Inferior parietal cortex (tissue), 1 donor: ENCODE measurements around the gene CRYBA2.
A peak's percentile ranks its signal among the peaks of the same experiment; 100 is the strongest.

Experiments
- DNase-seq: peaks from one replicate; pipeline ENCODE4 v3.0.0-alpha.2; 2016; ENCODE audit errors: extremely low spot score

The CRYBA2 gene

GRCh38 chr2:218993345-218994315 is at the start of gene CRYBA2:
CRYBA2 (minus strand) TSS chr2:218993422; CDS start chr2:218993176, 246 bp downstream.
- DNase-seq = no peak

DNA sequence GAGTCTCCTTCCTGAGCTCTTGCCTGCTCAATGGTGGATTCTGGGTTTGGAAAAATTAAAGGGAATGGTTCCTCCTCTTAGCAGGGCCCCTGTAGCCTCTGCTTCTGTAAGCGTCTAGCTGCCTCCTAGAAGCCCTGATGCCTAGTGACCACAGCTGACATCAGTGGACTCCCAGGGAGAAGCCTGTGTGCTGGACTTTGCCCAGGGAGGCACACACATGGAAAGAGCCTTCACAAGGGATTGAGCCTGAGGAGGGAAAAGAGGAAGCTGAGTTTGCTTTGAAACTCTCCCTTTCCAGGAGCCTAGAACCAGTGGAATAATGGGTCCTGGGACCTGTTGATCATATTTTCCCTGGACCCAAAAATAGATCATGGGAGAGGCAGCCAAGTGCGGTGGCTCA is 49.5 kb upstream of the CRYBA2 start:
- no peak for DNase-seq

- DNase-seq = no peak
Observed at GRCh38 chr2:219042157-219042556, 48.9 kb upstream of the CRYBA2 start.

GRCh38 chr2:219041252-219041651 is 48.0 kb upstream of the CRYBA2 start, which contains the start of gene CFAP65:
CFAP65 (minus strand) TSS chr2:219041516; CDS start chr2:219039048, 2,468 bp downstream.
- peak; percentile 77 for DNase-seq

DNA sequence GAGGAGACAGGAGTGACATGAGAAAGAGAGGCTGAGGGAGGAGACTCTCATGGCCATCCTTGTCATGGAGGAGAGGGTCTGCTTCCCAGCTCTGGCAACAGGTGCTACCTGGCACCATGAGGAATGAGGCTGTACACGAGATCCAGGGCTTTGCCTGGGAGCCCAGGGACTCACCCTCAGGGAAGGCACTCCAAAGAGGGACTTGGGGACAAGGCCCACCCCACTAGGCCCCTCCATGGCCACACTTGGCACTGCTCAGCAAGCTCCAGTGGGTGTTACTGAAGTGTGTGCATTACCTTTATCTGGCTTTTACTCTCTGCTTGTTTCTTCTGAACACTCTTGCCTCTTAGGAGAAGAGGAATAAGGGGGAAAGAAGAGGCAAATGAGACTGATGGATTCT is 45.4 kb upstream of the CRYBA2 start:
- DNase-seq = no peak

- no peak for DNase-seq
Observed at GRCh38 chr2:219037783-219038499, 44.7 kb upstream of the CRYBA2 start.

DNA sequence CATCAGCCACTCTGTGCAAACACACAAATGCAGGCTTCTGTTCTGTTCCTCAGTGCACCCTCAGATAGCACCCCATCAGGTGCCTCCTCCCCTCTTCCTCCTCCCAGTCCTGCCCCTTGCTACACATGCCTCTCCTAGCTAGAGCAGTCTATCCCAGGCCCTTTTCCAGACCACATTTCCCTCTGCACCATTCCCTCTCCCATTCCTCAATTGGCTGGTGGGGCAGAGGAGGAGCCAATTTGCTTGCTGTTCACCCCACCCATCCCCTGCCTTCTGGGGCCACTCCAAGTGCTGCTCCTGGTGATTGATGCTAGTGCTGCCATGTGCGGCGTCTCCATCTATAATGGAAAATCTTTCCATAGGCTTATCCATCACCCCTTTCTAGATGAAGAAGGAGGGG is 42.7 kb upstream of the CRYBA2 start:
- no peak for DNase-seq

GRCh38 chr2:219034823-219035222 is 41.6 kb upstream of the CRYBA2 start:
- DNase-seq = no peak

GRCh38 chr2:219032051-219032745 is 39.0 kb upstream of the CRYBA2 start:
- DNase-seq = no peak

GRCh38 chr2:219031005-219031738 is 38.0 kb upstream of the CRYBA2 start:
- DNase-seq = no peak

GRCh38 chr2:219030177-219030940 is 37.1 kb upstream of the CRYBA2 start:
- DNase-seq = no peak

GRCh38 chr2:219029829-219030165 is 36.6 kb upstream of the CRYBA2 start:
- peak; percentile 90 for DNase-seq

DNA sequence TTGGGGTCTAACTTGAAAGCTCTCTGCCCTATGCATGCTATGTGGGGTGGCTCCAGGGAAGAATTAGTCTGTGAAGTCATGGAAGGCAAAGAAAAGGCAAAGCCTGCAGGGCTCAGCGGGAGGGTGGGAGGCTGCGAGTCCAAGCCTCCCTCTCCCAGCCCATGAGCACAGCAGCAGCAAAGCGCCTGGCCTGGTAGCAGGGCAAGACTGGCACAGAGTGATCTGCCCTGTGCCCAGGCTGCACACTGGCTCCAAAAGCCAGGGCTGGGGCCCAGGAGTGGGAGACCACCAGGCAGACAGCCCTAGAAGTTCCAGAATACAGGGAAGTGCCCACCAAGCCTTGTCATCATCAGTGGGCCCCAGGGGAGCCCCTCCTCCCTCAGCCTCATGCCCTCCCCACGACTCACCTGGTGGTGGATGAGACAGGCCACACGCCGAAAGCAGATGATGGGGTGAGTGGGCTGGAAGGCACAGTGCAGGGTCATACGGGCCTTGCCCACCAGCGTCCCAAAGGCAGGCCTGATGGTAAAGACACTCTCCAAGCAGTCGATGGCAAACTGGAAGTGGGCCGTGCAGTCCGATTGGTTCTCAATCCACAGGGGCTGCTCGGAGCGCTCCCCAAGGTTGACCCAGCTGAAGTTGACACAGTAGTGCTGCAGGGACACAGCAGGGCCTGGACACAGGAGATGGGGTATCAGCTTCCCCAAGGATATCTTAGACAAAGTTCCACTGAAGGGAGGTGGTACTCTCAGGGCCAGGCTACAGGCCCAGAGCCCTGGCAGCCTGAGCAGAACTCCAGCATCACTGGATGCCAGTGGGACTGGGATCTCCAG is 36.0 kb upstream of the CRYBA2 start:
- no peak for DNase-seq

DNA sequence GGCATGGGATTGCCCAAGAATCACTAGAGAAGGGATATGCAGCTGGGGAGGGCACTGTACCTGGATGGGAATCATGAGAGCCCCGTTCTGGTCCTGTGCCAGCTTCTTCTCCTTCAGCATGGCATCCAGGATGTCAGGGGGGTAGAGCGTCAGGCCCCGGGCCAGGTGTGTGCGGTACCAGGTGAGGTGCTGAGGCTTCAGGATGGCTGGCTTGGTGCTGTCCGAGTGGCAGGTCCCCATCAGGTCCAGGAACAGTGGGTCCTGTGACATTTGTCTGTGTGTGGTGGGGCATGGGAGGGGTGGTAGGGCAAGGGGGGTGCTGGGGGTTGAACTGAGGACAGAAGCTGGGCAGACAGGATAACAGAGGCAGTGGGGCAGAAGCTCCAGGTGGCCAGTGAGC is 34.9 kb upstream of the CRYBA2 start:
- no peak for DNase-seq

DNA sequence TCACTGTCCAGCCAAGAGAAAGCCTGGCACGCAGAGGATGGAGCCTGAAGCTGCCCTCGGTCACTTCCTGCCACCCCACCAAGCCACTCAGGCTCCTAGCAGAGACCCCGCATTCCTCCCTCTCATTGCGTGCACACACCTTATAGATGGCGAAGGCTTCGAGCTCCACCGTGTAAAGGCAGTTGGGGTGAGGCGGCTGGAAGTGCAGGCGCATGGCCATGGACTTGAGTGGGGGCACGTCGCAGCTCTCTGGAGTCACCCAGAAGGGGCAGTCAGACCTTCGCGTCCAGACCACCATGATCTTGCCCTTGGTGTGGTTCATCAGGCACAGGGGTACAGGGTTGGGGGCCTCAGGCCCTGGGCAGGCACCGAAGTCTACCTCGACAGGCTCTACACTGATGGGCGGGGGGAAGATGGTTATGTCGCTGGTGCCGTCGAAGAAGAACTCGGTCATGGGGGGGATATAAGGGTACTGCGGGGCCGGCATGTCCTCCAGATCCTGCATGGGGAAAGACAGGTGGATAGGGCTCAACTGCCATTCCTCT is 34.4 kb upstream of the CRYBA2 start:
- no peak for DNase-seq

DNA sequence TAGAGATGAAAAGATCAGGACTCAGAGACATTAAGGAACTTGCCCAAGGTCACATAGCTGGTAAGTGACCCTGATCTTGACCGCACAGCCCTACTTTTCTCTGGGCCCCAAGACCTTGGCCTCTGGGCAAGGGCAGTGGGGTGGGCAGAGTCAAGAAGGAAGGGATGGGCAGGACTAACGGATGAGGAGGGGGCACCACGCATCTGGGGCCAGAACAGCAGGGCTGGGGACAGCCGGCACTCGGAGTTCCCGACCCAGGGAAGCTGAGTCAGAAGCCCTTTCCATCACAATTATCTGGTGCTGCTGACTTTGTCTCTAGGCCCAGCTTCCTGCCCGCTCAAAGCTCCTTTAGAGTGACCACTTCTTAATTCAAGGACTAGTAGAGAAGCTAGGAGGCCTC is 33.7 kb upstream of the CRYBA2 start:
- DNase-seq = no peak

- peak; percentile 76 for DNase-seq
Observed at GRCh38 chr2:219025637-219026585, 32.7 kb upstream of the CRYBA2 start.

DNA sequence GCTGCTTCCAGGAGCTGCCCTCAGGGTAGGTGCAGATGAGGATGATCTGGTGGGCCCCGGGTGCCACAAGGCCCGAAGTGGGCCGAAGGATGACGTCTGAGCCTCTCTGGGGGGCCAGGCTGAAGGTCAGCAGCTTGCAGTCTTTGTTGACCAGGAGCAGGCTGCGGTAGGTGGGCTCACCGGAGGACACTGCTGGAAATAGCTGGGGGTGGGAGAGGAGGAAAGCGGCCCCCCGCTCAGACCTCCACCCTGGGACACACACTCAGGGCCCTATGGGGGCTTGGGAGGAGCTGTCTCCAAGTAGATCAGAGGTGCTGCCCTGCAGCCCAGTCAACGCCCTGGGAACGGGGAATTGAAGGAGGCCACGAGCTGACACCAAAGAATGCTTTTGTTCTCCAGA is 30.8 kb upstream of the CRYBA2 start:
- DNase-seq = no peak
